ENCODE measurements around the gene SHC4. TPM values are rescaled to one million over a fixed set of nuclear protein-coding genes. Genes with fewer than 3 reads are reported as not detected.

Gene SHC4
- total and polyA plus RNA-seq, 2 of the 8 experiments (the other 6 are each of a cell fraction or from before 2014, with no cell fraction given): 0.15 to 0.30 TPM

DNA sequence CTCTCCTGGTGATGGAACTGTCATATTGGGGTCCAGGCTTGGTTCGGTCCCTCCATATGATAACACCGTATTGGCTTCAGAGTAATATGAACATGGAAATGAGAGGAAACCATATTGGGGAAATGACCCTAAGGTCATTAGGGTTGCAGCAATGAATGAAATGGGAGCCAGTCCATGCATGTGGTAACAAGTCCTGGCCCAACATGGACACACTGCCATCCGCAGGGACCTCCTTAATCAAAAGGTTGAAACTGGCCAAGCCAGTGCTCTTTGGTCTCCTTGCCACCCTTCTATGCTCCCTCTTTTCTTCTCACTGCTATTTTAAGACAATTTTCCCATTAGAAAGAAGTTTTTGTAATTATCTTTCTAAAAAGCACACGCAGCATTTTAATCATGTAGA lies 8.3 kb downstream of the SHC4 start:
- H3K56ac ChIP-seq (replicated peaks; ENCODE audit: insufficient read length, low read depth, low read length): no peak overlapping the region
- no peak for FAIRE-seq
- no peak for DNase-seq (ENCODE audit: low read depth in 1 of 2, low spot score in 2 of 2)
- no peak for TF ChIP-seq BRCA1 (IDR thresholded peaks at IDR 0.05; ENCODE audit: low read depth, low read length)
- TF ChIP-seq CHD1 (IDR thresholded peaks at IDR 0.05; ENCODE audit: low read depth, low read length): no peak
- H3K36me3 ChIP-seq (ENCODE audit: control insufficient read depth in 2 of 4, insufficient read depth in 4 of 4, low read length in 3 of 4): no peaks in the 10 kb centered on the region
- no peak overlapping the region for H2BK5ac ChIP-seq (ENCODE audit: low read depth, low read length)
- no peak overlapping the region for H3K4me2 ChIP-seq (ENCODE audit: insufficient read depth in 1 of 2, low read depth in 2 of 2, low read length in 2 of 2)
- no peaks in the 10 kb centered on the region for H3K79me1 ChIP-seq (ENCODE audit: low read depth, low read length)
- H2AFZ ChIP-seq (ENCODE audit: low read length): no peak overlapping the region
- H4K91ac ChIP-seq (replicated peaks; ENCODE audit: insufficient read length, low read length): no peak overlapping the region
- no peak overlapping the region for H2BK120ac ChIP-seq (replicated peaks; ENCODE audit: low read depth, low read length)
- H3K79me2 ChIP-seq (ENCODE audit: control insufficient read depth in 1 of 2, insufficient read depth in 2 of 2, low read length in 2 of 2): no peaks in the 10 kb centered on the region
- no peak overlapping the region for H3K18ac ChIP-seq (ENCODE audit: extremely low read depth, low read length)
- H3K23ac ChIP-seq (ENCODE audit: insufficient read length): no peak overlapping the region
- WGBS, 2 experiments (ENCODE audit: extremely low coverage in 1 of 2, insufficient coverage in 1 of 2, insufficient read length in 1 of 2, insufficient replicate concordance in 2 of 2, low coverage in 1 of 2, low lambda C conversion rate in 2 of 2, missing lambda C conversion rate in 1 of 2): 86% methylated on average over 4 of the region's 4 CpGs; no CpG with 5 or more reads in 1 of the 2 experiments
- H3K4ac ChIP-seq (replicated peaks; ENCODE audit: insufficient read length, low read depth, low read length): no peak overlapping the region
- peaks cover 2% of the 10 kb centered on the region; the same call in 1 of the 2 replicates for H3K23me2 ChIP-seq (ENCODE audit: low read depth, low read length)
- H2BK20ac ChIP-seq (ENCODE audit: low read length): no peak overlapping the region
- no peak overlapping the region for H3K14ac ChIP-seq (ENCODE audit: insufficient read length)
- H4K8ac ChIP-seq (ENCODE audit: extremely low read depth, insufficient read depth, low read length): no peak overlapping the region
- no peaks in the 10 kb centered on the region for H3K9me3 ChIP-seq (ENCODE audit: insufficient read depth in 2 of 2, low read depth in 1 of 2, low read length in 1 of 2)
- no peak overlapping the region for H2BK15ac ChIP-seq (ENCODE audit: low read length)
- H3K27ac ChIP-seq (ENCODE audit: low read depth, low read length): no peak overlapping the region
- no peak overlapping the region for H3K9ac ChIP-seq (replicated peaks in 1 of 4; ENCODE audit: extremely low read depth in 1 of 4, low read depth in 3 of 4, low read length in 3 of 4)
- POLR2A ChIA-PET (ENCODE audit: partially characterized antibody): interaction anchor here (0.9 kb wide), 1 partner anchor 10 kb away, joined by 4 read pairs; no protein-coding TSS in a partner anchor
- no peaks in the 10 kb centered on the region for H4K20me1 ChIP-seq (replicated peaks in 1 of 2; ENCODE audit: control insufficient read depth in 1 of 2, insufficient read depth in 2 of 2, low read length in 2 of 2)
- H3K4me3 ChIP-seq (ENCODE audit: extremely low read depth in 1 of 4, insufficient read depth in 2 of 4, low read depth in 3 of 4, low read length in 4 of 4): no peak overlapping the region
- H2BK12ac ChIP-seq (ENCODE audit: low read depth, low read length): no peak overlapping the region
- H3K4me1 ChIP-seq (replicated peaks in 1 of 4; ENCODE audit: control insufficient read depth in 3 of 4, insufficient read depth in 4 of 4, low read length in 3 of 4): peaks cover 0 to 3% (median 0%) of the 10 kb centered on the region in 4 experiments; a peak in 2 of 7 replicates
- no peaks in the 10 kb centered on the region; a peak in 1 of 7 replicates for H3K27me3 ChIP-seq (replicated peaks in 1 of 4; ENCODE audit: control insufficient read depth in 3 of 4, extremely low read depth in 1 of 4, insufficient read depth in 3 of 4, low read length in 3 of 4)
- no peak overlapping the region for H4K5ac ChIP-seq (ENCODE audit: insufficient read length, low read depth, low read length)
- no peak overlapping the region for H2AK5ac ChIP-seq (ENCODE audit: low read depth, low read length)
- CTCF ChIA-PET (ENCODE audit: partially characterized antibody): interaction anchor here (0.8 to 2.4 kb wide), 5 partner anchors 10 to 94 kb away, joined by 3 to 13 read pairs (median 4); partner anchors contain the start of gene SHC4
